Measurements from ENCODE around the gene INSM1.

INSM1 gene

GRCh38 chr20:20340443-20340842 is 27.5 kb upstream of the INSM1 start:
- TF ChIP-seq TEAD4 (IDR thresholded peaks at IDR 0.05) (no peak), YY1 (IDR thresholded peaks at IDR 0.05; ENCODE audit: low read depth) (no peak), EP300 (IDR thresholded peaks at IDR 0.05; ENCODE audit: borderline replicate concordance) (no peak), CREB1 (IDR thresholded peaks at IDR 0.05; ENCODE audit: low read depth) (no peak), USF1 (IDR thresholded peaks at IDR 0.05) (no peak), ZBTB7A (IDR thresholded peaks at IDR 0.05; ENCODE audit: low read depth) (no peak)

DNA sequence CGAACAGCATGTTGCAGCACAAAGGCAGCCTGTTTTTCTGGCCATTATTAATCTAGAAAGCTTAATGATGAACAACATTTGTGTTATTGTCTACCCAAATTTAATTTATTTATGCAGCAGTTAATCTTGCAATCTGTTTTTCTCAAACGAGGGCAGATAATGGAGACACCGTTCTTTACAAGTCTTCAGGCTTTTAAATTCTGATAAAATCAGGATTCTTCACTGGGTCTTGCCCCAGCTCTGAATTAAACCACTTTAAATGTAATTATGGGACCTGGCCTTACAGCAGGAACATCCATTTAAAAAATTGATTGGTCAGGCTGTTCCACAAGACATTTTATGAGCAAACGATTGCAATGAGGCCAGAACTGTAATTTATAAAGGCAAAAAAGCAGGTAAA is 26.5 kb upstream of the INSM1 start:
- no peak for TF ChIP-seq CREB1 (IDR thresholded peaks at IDR 0.05; ENCODE audit: low read depth)
- no peak for TF ChIP-seq RAD21 (IDR thresholded peaks at IDR 0.05; ENCODE audit: low read depth)
- TF ChIP-seq YY1 (IDR thresholded peaks at IDR 0.05; ENCODE audit: low read depth), result no peak
- TF ChIP-seq ZBTB7A (IDR thresholded peaks at IDR 0.05; ENCODE audit: low read depth), result no peak
- TF ChIP-seq USF1 (IDR thresholded peaks at IDR 0.05), result no peak
- TF ChIP-seq EGR1 (IDR thresholded peaks at IDR 0.05), result no peak
- no peak for TF ChIP-seq TEAD4 (IDR thresholded peaks at IDR 0.05)

DNA sequence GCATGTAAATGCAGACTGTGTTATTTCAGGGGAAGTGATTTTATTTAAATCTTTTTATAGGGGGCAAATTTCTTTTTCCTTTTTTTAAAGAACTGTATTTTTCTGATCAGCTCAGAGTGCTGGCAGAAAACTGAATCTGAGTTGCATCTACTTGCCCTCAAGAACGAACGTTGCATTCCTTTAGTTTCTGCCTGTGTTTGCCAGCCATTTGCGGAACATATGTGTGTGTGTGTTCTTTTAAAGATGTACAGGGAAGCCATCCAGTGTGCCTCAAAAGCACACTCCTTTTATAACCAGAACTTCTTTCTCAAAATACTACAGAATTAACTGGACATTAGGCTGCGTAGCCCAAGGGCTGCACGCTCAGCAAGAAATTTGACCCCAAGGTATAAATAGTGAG is 25.8 kb upstream of the INSM1 start:
- TF ChIP-seq ZBTB7A (IDR thresholded peaks at IDR 0.05; ENCODE audit: low read depth) (no peak), NFIC (IDR thresholded peaks at IDR 0.05) (no peak), USF1 (IDR thresholded peaks at IDR 0.05) (no peak), YY1 (IDR thresholded peaks at IDR 0.05; ENCODE audit: low read depth) (no peak), FOXM1 (IDR thresholded peaks at IDR 0.05; ENCODE audit: borderline replicate concordance, low read depth) (no peak), RAD21 (IDR thresholded peaks at IDR 0.05; ENCODE audit: low read depth) (no peak), EGR1 (IDR thresholded peaks at IDR 0.05) (no peak), CEBPB (IDR thresholded peaks at IDR 0.05) (no peak), TAF1 (IDR thresholded peaks at IDR 0.05; ENCODE audit: low read depth) (no peak), TEAD4 (IDR thresholded peaks at IDR 0.05) (no peak), TCF12 (IDR thresholded peaks at IDR 0.05; ENCODE audit: low read depth) (no peak), CREB1 (IDR thresholded peaks at IDR 0.05; ENCODE audit: low read depth) (no peak), REST (IDR thresholded peaks at IDR 0.05; ENCODE audit: low read depth) (no peak), MAX (IDR thresholded peaks at IDR 0.05) (no peak), EP300 (IDR thresholded peaks at IDR 0.05; ENCODE audit: borderline replicate concordance) (no peak)

DNA sequence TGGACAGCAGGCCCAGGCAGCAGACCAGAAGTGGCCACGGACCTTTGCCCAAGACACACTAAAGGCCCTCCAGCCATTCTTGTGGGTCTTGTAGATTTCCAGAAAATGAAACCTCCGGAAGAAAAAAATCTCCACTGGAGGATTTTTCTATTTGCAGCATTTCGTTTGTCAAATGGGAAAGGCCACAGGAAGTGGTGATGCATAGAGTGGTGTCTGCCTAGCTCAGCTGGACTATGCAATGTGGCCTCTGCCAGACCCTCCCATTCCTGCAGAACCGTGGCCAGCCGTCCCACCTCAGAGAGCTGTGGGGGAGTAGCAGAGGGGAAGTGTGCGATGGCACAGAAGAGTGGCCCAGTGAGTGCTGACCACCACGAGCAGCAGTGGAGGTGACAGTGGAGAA is 24.0 kb upstream of the INSM1 start:
- TF ChIP-seq CEBPB (IDR thresholded peaks at IDR 0.05), result no peak
- no peak for TF ChIP-seq EGR1 (IDR thresholded peaks at IDR 0.05)
- TF ChIP-seq USF1 (IDR thresholded peaks at IDR 0.05), result no peak
- no peak for TF ChIP-seq NFIC (IDR thresholded peaks at IDR 0.05)
- no peak for TF ChIP-seq FOXM1 (IDR thresholded peaks at IDR 0.05; ENCODE audit: borderline replicate concordance, low read depth)
- no peak for TF ChIP-seq CREB1 (IDR thresholded peaks at IDR 0.05; ENCODE audit: low read depth)
- TF ChIP-seq ZBTB7A (IDR thresholded peaks at IDR 0.05; ENCODE audit: low read depth), result no peak
- no peak for TF ChIP-seq TAF1 (IDR thresholded peaks at IDR 0.05; ENCODE audit: low read depth)
- no peak for TF ChIP-seq EP300 (IDR thresholded peaks at IDR 0.05; ENCODE audit: borderline replicate concordance)
- TF ChIP-seq RAD21 (IDR thresholded peaks at IDR 0.05; ENCODE audit: low read depth), result no peak
- TF ChIP-seq MAX (IDR thresholded peaks at IDR 0.05), result no peak
- no peak for TF ChIP-seq TEAD4 (IDR thresholded peaks at IDR 0.05)
- no peak for TF ChIP-seq YY1 (IDR thresholded peaks at IDR 0.05; ENCODE audit: low read depth)
- TF ChIP-seq REST (IDR thresholded peaks at IDR 0.05; ENCODE audit: low read depth), result no peak
- no peak for TF ChIP-seq TCF12 (IDR thresholded peaks at IDR 0.05; ENCODE audit: low read depth)

- TF ChIP-seq MAX (IDR thresholded peaks at IDR 0.05) (no peak), TEAD4 (IDR thresholded peaks at IDR 0.05) (no peak), CEBPB (IDR thresholded peaks at IDR 0.05) (no peak), EP300 (IDR thresholded peaks at IDR 0.05; ENCODE audit: borderline replicate concordance) (no peak), EGR1 (IDR thresholded peaks at IDR 0.05) (no peak), YY1 (IDR thresholded peaks at IDR 0.05; ENCODE audit: low read depth) (no peak), FOXM1 (IDR thresholded peaks at IDR 0.05; ENCODE audit: borderline replicate concordance, low read depth) (no peak), ZBTB7A (IDR thresholded peaks at IDR 0.05; ENCODE audit: low read depth) (no peak), TCF12 (IDR thresholded peaks at IDR 0.05; ENCODE audit: low read depth) (no peak), USF1 (IDR thresholded peaks at IDR 0.05) (no peak)
These were observed 23.4 kb upstream of the INSM1 start for GRCh38 chr20:20344476-20344875.

Data from Ishikawa (cell line).